H9 (cell line): Measurements from ENCODE around the gene MTOR. TPM values are rescaled to one million over a fixed set of nuclear protein-coding genes. Genes with fewer than 3 reads are reported as not detected.

Experiments used
- DNase-seq: peaks from one replicate; pipeline ENCODE4 v3.0.0-alpha.2; 2017
- H2AFZ ChIP-seq: one replicate; pipeline ENCODE4 v1.6.1; 2013; ENCODE audit warnings: mild to moderate bottlenecking, low read length, control low read depth, moderate library complexity
- H2AK5ac ChIP-seq: 2 replicates; pipeline ENCODE4 v1.6.1; 2013; ENCODE audit warnings: low read length, control low read depth, mixed read lengths; ENCODE audit not compliant: insufficient read length
- H2BK120ac ChIP-seq: one replicate; pipeline ENCODE4 v1.6.1; 2013; ENCODE audit warnings: low read depth, mild to moderate bottlenecking, low read length, control low read depth, inconsistent platforms; ENCODE audit not compliant: poor library complexity, severe bottlenecking
- H2BK12ac ChIP-seq: 2 replicates; pipeline ENCODE4 v1.6.1; 2013; ENCODE audit warnings: low read length, control low read depth, mixed read lengths, low read depth; ENCODE audit not compliant: insufficient read length
- H2BK15ac ChIP-seq: 2 replicates; pipeline ENCODE4 v1.6.1; 2013; ENCODE audit warnings: low read depth, low read length, control low read depth
- H2BK20ac ChIP-seq: one replicate; pipeline ENCODE4 v1.6.1; 2013; ENCODE audit warnings: low read depth, mild to moderate bottlenecking, low read length, control low read depth, inconsistent platforms; ENCODE audit not compliant: poor library complexity, severe bottlenecking
- H2BK5ac ChIP-seq: 2 replicates; pipeline ENCODE4 v1.6.1; 2013; ENCODE audit warnings: low read length, control low read depth, mixed read lengths; ENCODE audit not compliant: insufficient read length
- H3K14ac ChIP-seq: 2 replicates; pipeline ENCODE4 v1.6.1; 2013; ENCODE audit warnings: low read length, control low read depth; ENCODE audit not compliant: insufficient read depth
- H3K18ac ChIP-seq: 2 replicates; pipeline ENCODE4 v1.6.1; 2013; ENCODE audit warnings: low read depth, mild to moderate bottlenecking, mixed read lengths, low read length, control low read depth; ENCODE audit not compliant: insufficient read length
- H3K23ac ChIP-seq: 2 replicates; pipeline ENCODE4 v1.6.1; 2013; ENCODE audit warnings: low read length, control low read depth, mixed read lengths, low read depth; ENCODE audit not compliant: insufficient read length
- H3K23me2 ChIP-seq: 2 replicates; pipeline ENCODE4 v1.6.1; 2013; ENCODE audit warnings: low read depth, mild to moderate bottlenecking, mixed read lengths, low read length, control low read depth; ENCODE audit not compliant: insufficient read length, poor library complexity, severe bottlenecking
- H3K27ac ChIP-seq: 2 replicates; pipeline ENCODE4 v1.5.1; 2013; ENCODE audit warnings: low read length, control low read depth, mixed read lengths, low read depth; ENCODE audit not compliant: insufficient read length
- H3K27me3 ChIP-seq: 2 replicates; pipeline ENCODE4 v1.6.1; 2013; ENCODE audit warnings: low read length, control low read depth, inconsistent platforms; ENCODE audit not compliant: insufficient read depth
- H3K4ac ChIP-seq: 2 replicates; pipeline ENCODE4 v1.6.1; 2013; ENCODE audit warnings: low read depth, mild to moderate bottlenecking, control low read depth, inconsistent platforms, low read length, moderate library complexity
- H3K4me1 ChIP-seq: 2 replicates; pipeline ENCODE4 v1.6.1; 2013; ENCODE audit warnings: low read length, control low read depth, inconsistent platforms; ENCODE audit not compliant: insufficient read depth
- H3K4me2 ChIP-seq: 2 replicates; pipeline ENCODE4 v1.6.1; 2013; ENCODE audit warnings: low read length, control low read depth, mixed read lengths; ENCODE audit not compliant: insufficient read length, insufficient read depth
- H3K56ac ChIP-seq: 2 replicates; pipeline ENCODE4 v1.6.1; 2013; ENCODE audit warnings: low read depth, mild to moderate bottlenecking, mixed read lengths, low read length, control low read depth; ENCODE audit not compliant: insufficient read length
- H3K79me1 ChIP-seq: 2 replicates; pipeline ENCODE4 v1.6.1; 2013; ENCODE audit warnings: low read depth, mild to moderate bottlenecking, moderate library complexity, low read length, control low read depth, inconsistent platforms; ENCODE audit not compliant: insufficient read depth, poor library complexity, severe bottlenecking
- H3K79me2 ChIP-seq: 2 replicates; pipeline ENCODE4 v1.6.1; 2013; ENCODE audit warnings: low read length, control low read depth, inconsistent platforms; ENCODE audit not compliant: insufficient read depth
- H3K9ac ChIP-seq: 2 replicates; pipeline ENCODE4 v1.6.1; 2013; ENCODE audit warnings: low read length, control low read depth, mixed read lengths; ENCODE audit not compliant: insufficient read length; ENCODE audit errors: extremely low read depth
- H3K9me3 ChIP-seq: one replicate; pipeline ENCODE4 v1.6.1; 2013; ENCODE audit warnings: low read depth, low read length, inconsistent platforms; ENCODE audit not compliant: control insufficient read depth
- H3T11ph ChIP-seq: one replicate; pipeline ENCODE4 v1.6.1; 2013; ENCODE audit warnings: mild to moderate bottlenecking, low read length, control low read depth, inconsistent platforms
- H4K20me1 ChIP-seq: one replicate; pipeline ENCODE4 v1.6.1; 2013; ENCODE audit not compliant: control insufficient read depth, insufficient read length, insufficient read depth
- H4K5ac ChIP-seq: 2 replicates; pipeline ENCODE4 v1.6.1; 2013; ENCODE audit warnings: low read depth, mild to moderate bottlenecking, mixed read lengths, low read length, control low read depth; ENCODE audit not compliant: insufficient read length
- H4K8ac ChIP-seq: replicated peaks from 2 replicates; pipeline ENCODE4 v1.6.1; 2013; ENCODE audit warnings: low read length, control low read depth, mixed read lengths, low read depth; ENCODE audit not compliant: insufficient read length
- H4K91ac ChIP-seq: 2 replicates; pipeline ENCODE4 v1.6.1; 2013; ENCODE audit warnings: low read depth, mild to moderate bottlenecking, moderate library complexity, mixed read lengths, low read length, control low read depth; ENCODE audit not compliant: insufficient read length
- H3K27ac Mint-ChIP-seq, 3 experiments: 2 replicates in 2 of 3; 3 replicates in 1 of 3; pipeline ENCODE4 v1.8.0; 2020 to 2021; ENCODE audit warnings: mixed read lengths in 3 of 3, mild to moderate bottlenecking in 1 of 3, moderate library complexity in 1 of 3
- H3K27me3 Mint-ChIP-seq: 2 replicates; pipeline ENCODE4 v1.8.0; 2021; ENCODE audit warnings: low read depth, mild to moderate bottlenecking, moderate library complexity, mixed read lengths
- H3K36me3 Mint-ChIP-seq, 3 experiments: 2 replicates in 2 of 3; 3 replicates in 1 of 3; pipeline ENCODE4 v1.8.0; 2020 to 2021; ENCODE audit warnings: low read depth in 3 of 3, mixed read lengths in 3 of 3; ENCODE audit not compliant: insufficient read depth in 1 of 3
- H3K4me1 Mint-ChIP-seq, 2 experiments: 2 replicates each; pipeline ENCODE4 v1.8.0; 2020; ENCODE audit warnings: mixed read lengths in 2 of 2
- H3K4me3 Mint-ChIP-seq, 2 experiments: 2 replicates in 1 of 2; 3 replicates in 1 of 2; pipeline ENCODE4 v1.8.0; 2020 to 2021; ENCODE audit warnings: mild to moderate bottlenecking in 2 of 2, mixed read lengths in 2 of 2, moderate library complexity in 1 of 2
- H3K9me3 Mint-ChIP-seq, 2 experiments: 2 replicates in 1 of 2; 3 replicates in 1 of 2; pipeline ENCODE4 v1.8.0; 2020; ENCODE audit warnings: mild to moderate bottlenecking in 2 of 2, mixed read lengths in 2 of 2, moderate library complexity in 1 of 2
- CTCF ChIP-seq: fragments of 200-600 bp; sonication (generic); conservative IDR thresholded peaks from 3 replicates; pipeline ENCODE4 v1.8.0; 2021; ENCODE audit warnings: antibody characterized with exemption, mild to moderate bottlenecking
- WGBS: extraction: QIAGEN DNeasy Blood & Tissue Kit; methylation state at CpG from one replicate; pipeline ENCODE4 v1.1.7; 2013; ENCODE audit warnings: missing lambda C conversion rate, low lambda C conversion rate, mixed read lengths; ENCODE audit not compliant: insufficient read length; ENCODE audit errors: extremely low coverage; 5-methylcytosine and 5-hydroxymethylcytosine counted together
- total RNA-seq: library from RNA; stranded (reverse); gene quantifications from 2 replicates; pipeline ENCODE4 v1.2.1, GENCODE V29; 2021

Gene MTOR
- total RNA-seq, 1 experiment from 2014 or later = 67.5 TPM

GRCh38 chr1:11145741-11146140, 116.6 kb downstream of the MTOR start:
- no CpG with 5 or more reads among the region's 6 CpGs for WGBS
- DNase-seq = no peak
- no peak overlapping the region for H3K27ac ChIP-seq
- Mint-ChIP-seq H3K4me1 (peaks cover 11 to 14% of the 10 kb centered on the region in 2 experiments), H3K4me3 (no peak overlapping the region), H3K9me3 (no peaks in the 10 kb centered on the region), H3K27ac (no peak overlapping the region; a peak in 1 of 7 replicates), H3K27me3 (no peaks in the 10 kb centered on the region), H3K36me3 (peaks cover 29 to 67% (median 46%) of the 10 kb centered on the region in 3 experiments; a peak in 6 of 7 replicates)
- no peak overlapping the region for H4K8ac ChIP-seq
- no peaks in the 10 kb centered on the region for H3K79me2 ChIP-seq
- H2BK15ac ChIP-seq = no peak overlapping the region
- no peak overlapping the region for H2BK12ac ChIP-seq
- H3K56ac ChIP-seq = no peak overlapping the region
- no peaks in the 10 kb centered on the region for H3K23me2 ChIP-seq
- no peak overlapping the region for H2BK20ac ChIP-seq
- no peak overlapping the region for H4K5ac ChIP-seq
- H2AK5ac ChIP-seq = no peak overlapping the region
- H4K91ac ChIP-seq = no peak overlapping the region
- no peak overlapping the region for H3K23ac ChIP-seq
- no peak overlapping the region for H2AFZ ChIP-seq
- no peaks in the 10 kb centered on the region for H3K9me3 ChIP-seq
- H3K4me2 ChIP-seq = no peak overlapping the region
- H3K4ac ChIP-seq = no peak overlapping the region
- TF ChIP-seq CTCF = no peak
- no peak overlapping the region for H3K18ac ChIP-seq
- H4K20me1 ChIP-seq = no peaks in the 10 kb centered on the region
- H3K9ac ChIP-seq = no peak overlapping the region
- no peak overlapping the region for H3T11ph ChIP-seq
- H3K4me1 ChIP-seq = 0 out of 2 replicates have a peak, but pooled peaks cover 3% of the 10 kb centered on the region
- no peak overlapping the region for H2BK120ac ChIP-seq
- H2BK5ac ChIP-seq = no peak overlapping the region
- no peak overlapping the region for H3K14ac ChIP-seq
- H3K79me1 ChIP-seq = no peaks in the 10 kb centered on the region
- H3K27me3 ChIP-seq = no peaks in the 10 kb centered on the region
